Measurements from ENCODE around the gene TSPAN4.

- no peak for TF ChIP-seq POLR2A (IDR thresholded peaks at IDR 0.05)
- TF ChIP-seq, protein P1, sequence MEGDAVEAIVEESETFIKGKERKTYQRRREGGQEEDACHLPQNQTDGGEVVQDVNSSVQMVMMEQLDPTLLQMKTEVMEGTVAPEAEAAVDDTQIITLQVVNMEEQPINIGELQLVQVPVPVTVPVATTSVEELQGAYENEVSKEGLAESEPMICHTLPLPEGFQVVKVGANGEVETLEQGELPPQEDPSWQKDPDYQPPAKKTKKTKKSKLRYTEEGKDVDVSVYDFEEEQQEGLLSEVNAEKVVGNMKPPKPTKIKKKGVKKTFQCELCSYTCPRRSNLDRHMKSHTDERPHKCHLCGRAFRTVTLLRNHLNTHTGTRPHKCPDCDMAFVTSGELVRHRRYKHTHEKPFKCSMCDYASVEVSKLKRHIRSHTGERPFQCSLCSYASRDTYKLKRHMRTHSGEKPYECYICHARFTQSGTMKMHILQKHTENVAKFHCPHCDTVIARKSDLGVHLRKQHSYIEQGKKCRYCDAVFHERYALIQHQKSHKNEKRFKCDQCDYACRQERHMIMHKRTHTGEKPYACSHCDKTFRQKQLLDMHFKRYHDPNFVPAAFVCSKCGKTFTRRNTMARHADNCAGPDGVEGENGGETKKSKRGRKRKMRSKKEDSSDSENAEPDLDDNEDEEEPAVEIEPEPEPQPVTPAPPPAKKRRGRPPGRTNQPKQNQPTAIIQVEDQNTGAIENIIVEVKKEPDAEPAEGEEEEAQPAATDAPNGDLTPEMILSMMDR (IDR thresholded peaks at IDR 0.05) = no peak
Measured at GRCh38 chr11:911890-912219, 69.2 kb downstream of the TSPAN4 start.

Data from testis (tissue), 2 donors.